AG09319 (cell line): ENCODE measurements around the gene NOSIP.
"Not testable (repeated sequence)": the region's sequence is repeated elsewhere in the genome, so short reads cannot be mapped to it uniquely, and the experiment has no call there.

ENCODE experiments used
- DNase-seq: peaks from one replicate; pipeline ENCODE4 v3.0.0-alpha.2; 2010; ENCODE audit warnings: low read depth; ENCODE audit errors: extremely low read depth
- TF ChIP-seq, protein P1 (sequence below): IDR thresholded peaks from 2 replicates; pipeline ENCODE4 v1.5.1; 2011; ENCODE audit warnings: low read depth, mild to moderate bottlenecking, inconsistent platforms, low read length, moderate library complexity

NOSIP gene

GRCh38 chr19:49580264-49581006 lies at the start of gene NOSIP:
Gene NOSIP (minus strand): TSS chr19:49580556. CDS start chr19:49560691, 19,865 bp downstream.
- TF ChIP-seq, protein P1, sequence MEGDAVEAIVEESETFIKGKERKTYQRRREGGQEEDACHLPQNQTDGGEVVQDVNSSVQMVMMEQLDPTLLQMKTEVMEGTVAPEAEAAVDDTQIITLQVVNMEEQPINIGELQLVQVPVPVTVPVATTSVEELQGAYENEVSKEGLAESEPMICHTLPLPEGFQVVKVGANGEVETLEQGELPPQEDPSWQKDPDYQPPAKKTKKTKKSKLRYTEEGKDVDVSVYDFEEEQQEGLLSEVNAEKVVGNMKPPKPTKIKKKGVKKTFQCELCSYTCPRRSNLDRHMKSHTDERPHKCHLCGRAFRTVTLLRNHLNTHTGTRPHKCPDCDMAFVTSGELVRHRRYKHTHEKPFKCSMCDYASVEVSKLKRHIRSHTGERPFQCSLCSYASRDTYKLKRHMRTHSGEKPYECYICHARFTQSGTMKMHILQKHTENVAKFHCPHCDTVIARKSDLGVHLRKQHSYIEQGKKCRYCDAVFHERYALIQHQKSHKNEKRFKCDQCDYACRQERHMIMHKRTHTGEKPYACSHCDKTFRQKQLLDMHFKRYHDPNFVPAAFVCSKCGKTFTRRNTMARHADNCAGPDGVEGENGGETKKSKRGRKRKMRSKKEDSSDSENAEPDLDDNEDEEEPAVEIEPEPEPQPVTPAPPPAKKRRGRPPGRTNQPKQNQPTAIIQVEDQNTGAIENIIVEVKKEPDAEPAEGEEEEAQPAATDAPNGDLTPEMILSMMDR, result no peak

DNA sequence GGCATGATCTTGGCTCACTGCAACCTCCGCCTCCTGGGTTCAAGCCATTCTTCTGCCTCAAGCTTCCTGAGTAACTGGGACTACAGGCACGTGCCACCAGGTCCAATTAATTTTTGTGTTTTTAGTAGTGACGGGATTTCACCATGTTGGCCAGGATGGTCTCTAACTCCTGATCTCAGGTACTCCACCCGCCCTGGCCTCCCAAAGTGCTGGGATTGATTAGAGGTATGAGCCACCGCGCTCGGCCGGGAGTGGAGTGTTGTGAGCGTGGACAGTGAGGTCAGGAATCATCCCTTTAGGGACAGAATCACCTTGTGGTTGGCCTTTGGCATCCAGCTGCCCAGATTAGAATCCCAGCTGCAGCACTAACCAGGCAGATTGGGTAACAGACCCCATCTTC lies 49.3 kb upstream of the NOSIP start:
- TF ChIP-seq, protein P1, result no peak
- no peak for DNase-seq

More at GRCh38 chr19:49580264-49581006, at the start of gene NOSIP:
- peak; percentile 92 for DNase-seq

DNA sequence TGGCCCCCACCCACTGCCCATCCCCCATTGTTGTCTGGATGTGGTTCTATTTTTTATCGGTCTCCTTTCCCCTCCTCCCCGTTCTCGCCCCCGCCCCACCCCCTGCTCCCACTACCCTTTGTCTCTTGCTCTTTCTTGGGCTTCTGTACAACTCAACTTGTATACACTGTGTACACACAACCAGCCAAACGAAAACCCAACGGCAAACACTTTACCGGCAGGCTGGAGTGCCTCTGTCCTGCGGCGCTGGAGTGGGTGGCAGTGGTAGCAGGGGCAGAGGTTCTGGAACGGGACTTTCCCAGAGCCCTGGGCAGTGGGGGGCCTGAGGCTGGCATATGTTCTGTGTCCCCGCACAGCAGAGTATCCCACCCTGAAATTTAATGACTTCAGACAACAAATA lies 45.9 kb upstream of the NOSIP start:
- DNase-seq, result no peak
- TF ChIP-seq, protein P1, result no peak

- TF ChIP-seq, protein P1, result no peak
Observed at GRCh38 chr19:49624967-49625910, 44.9 kb upstream of the NOSIP start.

GRCh38 chr19:49617860-49618259 lies 37.5 kb upstream of the NOSIP start:
- DNase-seq, result not testable (repeated sequence)

More at GRCh38 chr19:49624967-49625910, 44.9 kb upstream of the NOSIP start:
- DNase-seq, result no peak

GRCh38 chr19:49616945-49617344 lies 36.6 kb upstream of the NOSIP start:
- TF ChIP-seq, protein P1, result no peak
- DNase-seq, result no peak

- no peak for DNase-seq
- TF ChIP-seq, protein P1, result no peak
Observed at GRCh38 chr19:49616532-49616931, 36.2 kb upstream of the NOSIP start.
